GM18868 (cell line): ENCODE measurements around the gene NNAT.

Experiments
- ATAC-seq: cut with Tn5 transposase; IDR thresholded peaks from one replicate; pipeline ENCODE4 v1.9.1; 2021; ENCODE audit warnings: mild to moderate bottlenecking, moderate library complexity; ENCODE audit not compliant: unreplicated experiment

NNAT gene

DNA sequence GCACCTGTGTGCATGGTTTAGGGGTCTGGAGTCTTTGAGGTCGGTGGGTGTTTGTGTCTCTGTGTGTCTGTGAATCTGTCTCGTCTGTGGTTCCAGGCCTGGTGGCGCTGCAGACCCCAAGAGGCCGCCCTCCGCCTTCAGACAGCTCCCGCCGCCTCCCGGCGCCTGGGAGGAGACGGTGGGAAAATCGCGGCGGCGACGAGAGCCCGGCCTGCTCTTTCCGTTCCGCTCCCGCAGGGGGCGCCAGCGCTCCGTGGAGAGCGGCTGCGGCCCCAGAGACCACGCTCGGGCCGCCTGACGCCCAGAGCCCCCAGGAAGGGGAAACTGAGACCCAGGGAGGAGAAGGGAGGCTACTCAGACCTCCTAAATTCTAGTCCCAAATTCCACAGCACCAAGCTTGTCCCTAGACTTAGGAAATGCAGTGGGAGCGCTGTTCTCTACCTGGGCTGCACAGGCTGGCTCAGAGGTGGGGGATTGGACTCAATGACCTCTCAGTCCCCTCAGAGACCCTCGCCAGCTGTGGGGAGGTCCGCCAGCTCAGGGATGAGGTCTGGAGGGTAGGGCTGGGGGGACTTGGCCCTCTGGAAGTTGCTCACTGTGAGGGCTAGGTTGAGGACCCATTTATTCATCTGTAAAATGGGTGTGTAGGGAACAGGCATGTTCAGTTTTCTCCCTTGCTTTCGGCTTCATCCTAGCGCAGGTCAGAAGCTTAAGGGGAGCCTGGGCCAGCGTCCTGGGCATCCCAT is 43.5 kb downstream of the NNAT start:
- no peak for ATAC-seq

DNA sequence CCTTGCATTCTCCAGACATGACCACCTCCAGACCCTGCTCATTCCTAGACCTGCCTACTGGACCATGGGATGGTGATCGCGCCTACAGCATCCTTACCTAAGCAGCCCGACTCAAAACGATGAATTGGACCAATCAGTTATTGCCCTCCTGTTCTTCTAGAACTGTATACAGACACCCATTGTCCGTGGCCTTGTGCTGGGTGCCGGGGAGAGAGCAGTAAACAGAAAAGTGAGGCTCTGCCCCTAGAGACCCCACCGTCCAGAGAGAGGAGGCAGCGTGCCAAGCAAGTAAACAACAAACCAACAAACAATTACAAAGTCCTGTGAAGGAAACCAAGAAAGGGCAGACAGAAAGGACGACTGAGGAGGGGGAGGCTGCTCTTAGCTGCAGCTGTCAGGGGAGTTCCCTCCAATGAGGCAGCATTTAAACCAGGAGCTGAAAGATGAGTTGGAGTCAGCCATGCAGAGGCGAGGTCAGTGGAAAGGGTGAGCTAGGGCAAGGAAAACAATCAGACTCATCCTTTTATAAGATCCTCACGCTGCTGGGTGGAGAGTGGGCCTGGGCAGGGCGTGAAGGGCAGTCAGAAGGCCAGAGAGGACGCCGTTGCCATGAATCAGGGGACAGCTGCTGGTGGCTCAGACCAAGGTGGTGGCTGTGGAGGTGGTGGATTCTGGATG is 44.2 kb downstream of the NNAT start:
- ATAC-seq = no peak

DNA sequence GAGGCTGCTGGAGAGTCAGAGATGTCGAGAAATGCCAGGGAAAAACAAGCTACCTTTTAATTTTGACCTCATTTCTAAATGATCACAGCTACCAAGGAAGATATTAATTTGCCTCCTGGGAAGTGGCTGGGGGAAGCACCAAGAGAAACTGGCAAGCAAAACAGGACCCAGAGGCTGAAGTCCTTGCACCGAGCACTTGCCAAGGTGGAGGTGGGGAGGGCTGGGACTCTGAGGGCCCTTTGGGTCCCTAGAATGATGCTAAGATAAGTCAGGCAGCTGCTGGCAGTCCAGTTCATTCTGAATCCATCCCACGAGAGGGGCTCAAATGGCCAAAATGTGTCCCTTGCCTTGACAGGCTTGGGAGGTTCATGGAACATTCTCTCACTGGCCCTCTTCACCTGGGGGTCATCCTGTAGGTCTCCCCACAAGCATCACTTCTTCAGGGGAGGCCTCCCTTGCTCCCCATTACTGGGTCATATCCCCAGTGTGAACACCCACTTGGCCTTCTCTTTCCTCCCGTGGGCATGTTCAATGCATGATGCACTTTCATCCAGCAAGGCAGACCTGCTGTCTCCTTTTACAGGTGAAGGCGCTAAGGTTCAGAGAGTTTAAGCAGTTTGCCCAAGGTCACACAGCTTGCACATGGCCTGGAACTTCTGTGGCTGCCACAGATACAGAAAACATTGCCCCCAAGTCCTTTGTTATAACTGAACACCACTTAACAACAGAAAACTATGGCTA is 45.7 kb downstream of the NNAT start:
- ATAC-seq = no peak

DNA sequence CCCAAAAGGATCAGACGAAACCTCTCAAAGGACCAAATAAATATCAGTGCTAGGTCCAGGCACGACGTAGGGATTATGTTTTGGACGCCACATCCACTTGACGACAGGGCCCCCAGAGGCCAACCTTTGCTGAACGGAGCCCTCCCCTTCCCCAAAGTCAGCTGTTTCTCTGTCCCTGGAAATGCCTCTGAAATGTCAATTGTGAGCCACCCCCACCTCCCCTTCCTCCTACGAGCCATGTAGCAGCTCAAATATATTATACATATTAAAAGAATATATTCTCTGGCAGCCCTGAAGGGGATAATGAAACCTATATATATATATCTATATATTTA is 46.2 kb downstream of the NNAT start:
- no peak for ATAC-seq

DNA sequence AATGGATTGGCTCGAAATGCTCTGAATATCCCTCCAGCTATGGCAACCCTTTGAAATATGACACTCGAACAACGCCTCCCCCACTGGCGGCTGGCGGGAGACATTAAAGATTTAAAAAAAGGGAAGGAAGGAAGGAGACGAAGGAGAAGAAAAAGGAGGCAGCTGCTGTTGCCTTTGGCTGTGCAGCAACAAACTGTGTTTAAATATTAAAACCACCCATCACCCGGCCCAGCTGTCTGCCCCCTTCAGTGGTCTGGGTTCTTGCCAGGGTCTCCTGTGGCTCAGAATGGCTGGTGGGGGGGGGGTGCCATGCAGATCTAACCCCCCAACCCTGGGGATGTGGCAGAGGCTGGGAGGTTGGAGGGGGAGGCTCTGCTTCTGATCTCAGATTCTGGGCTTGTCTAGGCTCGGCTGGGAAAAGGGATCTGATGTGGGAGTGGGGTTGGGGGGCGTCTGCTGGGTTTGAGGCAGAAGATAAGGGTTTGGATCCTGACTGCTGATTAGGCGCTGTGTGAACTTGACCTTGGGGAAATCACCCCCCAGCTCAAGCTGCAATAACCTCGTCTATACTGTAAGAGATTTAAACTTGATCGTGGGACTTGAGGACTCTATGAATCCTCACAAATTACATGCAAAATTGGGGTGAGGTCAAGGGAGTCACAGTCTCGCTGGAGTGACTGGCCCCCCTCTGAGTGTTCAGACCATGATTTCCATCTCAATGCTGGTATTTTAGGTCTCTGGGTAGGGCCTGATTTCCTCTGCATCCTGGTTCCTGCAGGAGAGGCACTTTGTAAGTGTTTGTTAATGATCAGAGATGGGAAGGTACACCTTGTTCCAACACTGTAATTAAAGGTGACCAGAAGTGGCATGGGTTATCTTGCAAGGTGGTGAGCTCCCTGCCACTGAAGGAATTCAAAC is 46.9 kb downstream of the NNAT start:
- ATAC-seq = no peak

DNA sequence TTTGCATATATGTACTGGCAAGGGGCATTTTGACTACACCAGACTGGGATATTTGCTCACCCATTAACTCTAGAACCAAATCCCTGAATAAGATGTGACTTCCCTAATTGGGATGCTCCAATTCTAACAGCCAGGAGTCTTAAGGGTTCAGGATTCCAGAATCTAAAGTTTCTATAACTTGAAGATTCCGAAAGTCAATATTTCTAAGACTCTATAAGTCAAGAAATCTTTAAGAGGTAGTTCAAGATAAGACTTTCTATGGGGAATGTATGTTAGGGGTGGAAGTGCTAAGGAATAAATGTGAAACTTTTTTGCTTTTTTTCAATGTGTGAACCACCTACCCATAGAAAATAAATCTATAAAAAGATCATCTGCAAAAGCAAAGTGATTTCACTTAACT is 49.4 kb downstream of the NNAT start:
- no peak for ATAC-seq

DNA sequence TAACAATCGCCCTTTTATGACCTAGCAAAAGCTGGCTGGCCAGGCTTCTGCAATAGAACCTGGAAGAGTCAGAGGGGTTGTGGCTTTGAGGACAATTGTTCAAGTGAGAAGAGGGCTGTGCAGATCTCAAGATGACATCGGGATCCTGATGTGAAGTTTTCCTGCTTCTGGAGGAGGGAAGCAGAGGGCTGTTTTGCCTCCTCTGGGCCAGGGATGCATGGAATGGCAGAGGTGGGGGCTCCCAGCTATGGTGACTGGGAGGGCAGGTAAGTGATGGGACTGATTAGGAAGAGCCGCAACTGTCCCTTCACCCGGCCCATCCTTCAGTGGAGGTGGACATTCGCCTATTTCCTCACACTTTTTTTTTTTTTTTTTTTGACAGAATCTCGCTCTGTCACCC is 50.0 kb downstream of the NNAT start:
- ATAC-seq = no peak
